IPS DF 4.7 (cell line): ENCODE measurements around the gene TRIP6.

Experiments used
- DNase-seq: peaks from one replicate; pipeline ENCODE4 v3.0.0-alpha.2; 2013; ENCODE audit warnings: low spot score; ENCODE audit errors: extremely low read depth

TRIP6 gene

GRCh38 chr7:100888988-100889750, 22.0 kb downstream of the TRIP6 start, which contains the start of gene UFSP1:
TSS of gene UFSP1 (minus strand) at chr7:100889715. CDS start at chr7:100889271, 444 bp downstream.
- DNase-seq, result no peak

GRCh38 chr7:100890653-100891567, 23.7 kb downstream of the TRIP6 start:
- DNase-seq, result no peak

GRCh38 chr7:100891568-100892247, 24.5 kb downstream of the TRIP6 start:
- DNase-seq, result no peak

- no peak for DNase-seq
Measured at GRCh38 chr7:100892364-100893317, 25.5 kb downstream of the TRIP6 start.

- DNase-seq, result no peak
Measured at GRCh38 chr7:100893318-100893895, 26.2 kb downstream of the TRIP6 start.

- no peak for DNase-seq
Measured at GRCh38 chr7:100893910-100894721, 26.9 kb downstream of the TRIP6 start.

GRCh38 chr7:100894860-100895700, 27.9 kb downstream of the TRIP6 start:
- DNase-seq, result no peak

- DNase-seq, result no peak
Measured at GRCh38 chr7:100895701-100895955, 28.4 kb downstream of the TRIP6 start, which contains the start of gene ACHE. TSS of gene ACHE (minus strand) at chr7:100895888. CDS start at chr7:100894232, 1,656 bp downstream.

GRCh38 chr7:100895956-100896731, 29.0 kb downstream of the TRIP6 start:
- DNase-seq, result no peak

GRCh38 chr7:100896732-100897608, 29.8 kb downstream of the TRIP6 start:
- DNase-seq, result no peak

GRCh38 chr7:100897772-100898454, 30.7 kb downstream of the TRIP6 start:
- no peak for DNase-seq

GRCh38 chr7:100899432-100899831, 32.2 kb downstream of the TRIP6 start:
- no peak for DNase-seq

GRCh38 chr7:100900978-100901377, 33.8 kb downstream of the TRIP6 start:
- no peak for DNase-seq

GRCh38 chr7:100901921-100902332, 34.7 kb downstream of the TRIP6 start:
- no peak for DNase-seq

- DNase-seq, result no peak
Measured at GRCh38 chr7:100902638-100903037, 35.5 kb downstream of the TRIP6 start.

- no peak for DNase-seq
Measured at GRCh38 chr7:100908512-100908911, 41.3 kb downstream of the TRIP6 start.
